ENCODE measurements around the gene ASAH2. TPM values are rescaled to one million over a fixed set of nuclear protein-coding genes. Genes with fewer than 3 reads are reported as not detected.

The ASAH2 gene
- total RNA-seq, 1 experiment from 2014 or later: 10.7 TPM

DNA sequence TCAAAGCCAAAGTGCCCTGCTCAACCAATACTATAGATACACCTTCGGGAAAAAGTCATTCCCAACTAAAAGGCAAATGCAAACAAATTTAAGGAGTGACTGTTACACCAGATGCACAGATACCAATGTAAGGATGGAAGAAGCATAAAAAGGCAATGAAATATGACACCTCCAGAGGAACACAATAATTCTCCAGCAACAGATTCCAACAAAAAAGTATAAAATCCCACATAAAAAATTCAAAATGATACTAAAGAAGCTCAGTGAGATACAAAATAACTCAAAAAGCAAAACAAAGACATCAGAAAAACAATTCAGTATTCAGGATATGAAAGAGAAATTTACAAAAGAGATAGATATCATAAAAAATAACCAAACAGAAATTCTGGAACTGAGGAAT is 44.1 kb upstream of the ASAH2 start:
- H3K9ac ChIP-seq (ENCODE audit: low read length): no peak overlapping the region
- no peaks in the 10 kb centered on the region for H3K27me3 ChIP-seq (ENCODE audit: insufficient read depth, low read length)
- H3K79me2 ChIP-seq (ENCODE audit: insufficient read depth, low read length): no peaks in the 10 kb centered on the region
- BruUV-seq (replicated peaks): no TSS peak
- no peaks in the 10 kb centered on the region for H3K36me3 ChIP-seq (ENCODE audit: control insufficient read depth in 1 of 2, insufficient read depth in 2 of 2, low read length in 2 of 2)
- CTCF ChIA-PET: no interaction called here
- no peaks in the 10 kb centered on the region for H4K20me1 ChIP-seq (ENCODE audit: insufficient read depth)
- TF ChIP-seq, protein P1, sequence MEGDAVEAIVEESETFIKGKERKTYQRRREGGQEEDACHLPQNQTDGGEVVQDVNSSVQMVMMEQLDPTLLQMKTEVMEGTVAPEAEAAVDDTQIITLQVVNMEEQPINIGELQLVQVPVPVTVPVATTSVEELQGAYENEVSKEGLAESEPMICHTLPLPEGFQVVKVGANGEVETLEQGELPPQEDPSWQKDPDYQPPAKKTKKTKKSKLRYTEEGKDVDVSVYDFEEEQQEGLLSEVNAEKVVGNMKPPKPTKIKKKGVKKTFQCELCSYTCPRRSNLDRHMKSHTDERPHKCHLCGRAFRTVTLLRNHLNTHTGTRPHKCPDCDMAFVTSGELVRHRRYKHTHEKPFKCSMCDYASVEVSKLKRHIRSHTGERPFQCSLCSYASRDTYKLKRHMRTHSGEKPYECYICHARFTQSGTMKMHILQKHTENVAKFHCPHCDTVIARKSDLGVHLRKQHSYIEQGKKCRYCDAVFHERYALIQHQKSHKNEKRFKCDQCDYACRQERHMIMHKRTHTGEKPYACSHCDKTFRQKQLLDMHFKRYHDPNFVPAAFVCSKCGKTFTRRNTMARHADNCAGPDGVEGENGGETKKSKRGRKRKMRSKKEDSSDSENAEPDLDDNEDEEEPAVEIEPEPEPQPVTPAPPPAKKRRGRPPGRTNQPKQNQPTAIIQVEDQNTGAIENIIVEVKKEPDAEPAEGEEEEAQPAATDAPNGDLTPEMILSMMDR (IDR thresholded peaks at IDR 0.05 in 2 of 3, conservative IDR thresholded peaks at IDR 0.05 in 1 of 3; ENCODE audit: borderline replicate concordance in 1 of 3, insufficient read depth in 1 of 3, low read depth in 2 of 3, low read length in 2 of 3): no peak
- no peak for TF ChIP-seq YY1 (IDR thresholded peaks at IDR 0.05; ENCODE audit: extremely low read depth, insufficient replicate concordance, low read depth, low read length)
- no peak for TF ChIP-seq SRF (IDR thresholded peaks at IDR 0.05; ENCODE audit: low read depth)
- TF ChIP-seq TCF7L2 (IDR thresholded peaks at IDR 0.05; ENCODE audit: borderline replicate concordance, extremely low read depth, insufficient read depth, insufficient read length): no peak
- TF ChIP-seq FOSL1 (IDR thresholded peaks at IDR 0.05; ENCODE audit: low read depth): no peak
- TF ChIP-seq ZFX (IDR thresholded peaks at IDR 0.05): no peak
- TF ChIP-seq, protein P2, sequence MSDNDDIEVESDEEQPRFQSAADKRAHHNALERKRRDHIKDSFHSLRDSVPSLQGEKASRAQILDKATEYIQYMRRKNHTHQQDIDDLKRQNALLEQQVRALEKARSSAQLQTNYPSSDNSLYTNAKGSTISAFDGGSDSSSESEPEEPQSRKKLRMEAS (IDR thresholded peaks at IDR 0.05): no peak
- no peak for TF ChIP-seq EZH2 (IDR thresholded peaks at IDR 0.05)
- TF ChIP-seq CBX3 (IDR thresholded peaks at IDR 0.05; ENCODE audit: low read depth): no peak
- TF ChIP-seq CEBPB (IDR thresholded peaks at IDR 0.05; ENCODE audit: low read depth): no peak
- no peak for TF ChIP-seq ZNF274 (IDR thresholded peaks at IDR 0.05; ENCODE audit: low read depth, low read length)
- TF ChIP-seq SP1 (IDR thresholded peaks at IDR 0.05; ENCODE audit: low read depth): no peak
- TF ChIP-seq, protein P3, sequence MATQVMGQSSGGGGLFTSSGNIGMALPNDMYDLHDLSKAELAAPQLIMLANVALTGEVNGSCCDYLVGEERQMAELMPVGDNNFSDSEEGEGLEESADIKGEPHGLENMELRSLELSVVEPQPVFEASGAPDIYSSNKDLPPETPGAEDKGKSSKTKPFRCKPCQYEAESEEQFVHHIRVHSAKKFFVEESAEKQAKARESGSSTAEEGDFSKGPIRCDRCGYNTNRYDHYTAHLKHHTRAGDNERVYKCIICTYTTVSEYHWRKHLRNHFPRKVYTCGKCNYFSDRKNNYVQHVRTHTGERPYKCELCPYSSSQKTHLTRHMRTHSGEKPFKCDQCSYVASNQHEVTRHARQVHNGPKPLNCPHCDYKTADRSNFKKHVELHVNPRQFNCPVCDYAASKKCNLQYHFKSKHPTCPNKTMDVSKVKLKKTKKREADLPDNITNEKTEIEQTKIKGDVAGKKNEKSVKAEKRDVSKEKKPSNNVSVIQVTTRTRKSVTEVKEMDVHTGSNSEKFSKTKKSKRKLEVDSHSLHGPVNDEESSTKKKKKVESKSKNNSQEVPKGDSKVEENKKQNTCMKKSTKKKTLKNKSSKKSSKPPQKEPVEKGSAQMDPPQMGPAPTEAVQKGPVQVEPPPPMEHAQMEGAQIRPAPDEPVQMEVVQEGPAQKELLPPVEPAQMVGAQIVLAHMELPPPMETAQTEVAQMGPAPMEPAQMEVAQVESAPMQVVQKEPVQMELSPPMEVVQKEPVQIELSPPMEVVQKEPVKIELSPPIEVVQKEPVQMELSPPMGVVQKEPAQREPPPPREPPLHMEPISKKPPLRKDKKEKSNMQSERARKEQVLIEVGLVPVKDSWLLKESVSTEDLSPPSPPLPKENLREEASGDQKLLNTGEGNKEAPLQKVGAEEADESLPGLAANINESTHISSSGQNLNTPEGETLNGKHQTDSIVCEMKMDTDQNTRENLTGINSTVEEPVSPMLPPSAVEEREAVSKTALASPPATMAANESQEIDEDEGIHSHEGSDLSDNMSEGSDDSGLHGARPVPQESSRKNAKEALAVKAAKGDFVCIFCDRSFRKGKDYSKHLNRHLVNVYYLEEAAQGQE (IDR thresholded peaks at IDR 0.05; ENCODE audit: low read depth): no peak
- TF ChIP-seq EGR1 (IDR thresholded peaks at IDR 0.05; ENCODE audit: low read depth): no peak
- TF ChIP-seq, protein P4, sequence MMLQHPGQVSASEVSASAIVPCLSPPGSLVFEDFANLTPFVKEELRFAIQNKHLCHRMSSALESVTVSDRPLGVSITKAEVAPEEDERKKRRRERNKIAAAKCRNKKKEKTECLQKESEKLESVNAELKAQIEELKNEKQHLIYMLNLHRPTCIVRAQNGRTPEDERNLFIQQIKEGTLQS (IDR thresholded peaks at IDR 0.05): no peak
- TF ChIP-seq EZH2phosphoT487 (IDR thresholded peaks at IDR 0.05; ENCODE audit: borderline replicate concordance): no peak
- TF ChIP-seq JUND (IDR thresholded peaks at IDR 0.05): no peak
- TF ChIP-seq ZBTB33 (IDR thresholded peaks at IDR 0.05; ENCODE audit: extremely low read depth, insufficient replicate concordance, low read length): no peak
- TF ChIP-seq ELF1 (IDR thresholded peaks at IDR 0.05; ENCODE audit: borderline replicate concordance, low read depth): no peak
- TF ChIP-seq POLR2AphosphoS5 (IDR thresholded peaks at IDR 0.05; ENCODE audit: low read depth, low read length): no peak
- no peak for ATAC-seq
- intact Hi-C loops (cut with micrococcal nuclease): no loop called here
- no peaks in the 10 kb centered on the region for H3K9me3 ChIP-seq (ENCODE audit: control insufficient read depth in 1 of 2, insufficient read depth in 1 of 2, low read depth in 1 of 2, low read length in 2 of 2)
- H3K27ac ChIP-seq (ENCODE audit: low read depth, low read length): no peak overlapping the region
- no peaks in the 10 kb centered on the region for H3K4me1 ChIP-seq (ENCODE audit: control insufficient read depth in 1 of 2, insufficient read depth in 2 of 2, low read length in 2 of 2)
- H3K4me2 ChIP-seq (ENCODE audit: low read length): no peak overlapping the region
- RAD21 ChIA-PET (ENCODE audit: low non-redundant PET in 1 of 2, low total read pairs in 2 of 2, uncharacterized antibody in 2 of 2, unreplicated experiment in 2 of 2): no interaction called here
- no peaks in the 10 kb centered on the region for H3K9me2 ChIP-seq (ENCODE audit: insufficient read depth)
- no peak overlapping the region for H3K4me3 ChIP-seq (replicated peaks in 1 of 2; ENCODE audit: low read depth in 1 of 2, low read length in 2 of 2)
- no peak for DNase-seq (ENCODE audit: low read depth, low spot score)
- POLR2A ChIA-PET: no interaction called here
- H2AFZ ChIP-seq (ENCODE audit: low read depth, low read length, poor library complexity, severe bottlenecking): no peak overlapping the region

Data from HCT116 (cell line).